OCI-LY7 (cell line): ENCODE results near the gene PCBP3. TPM values are rescaled to one million over a fixed set of nuclear protein-coding genes. Genes with fewer than 3 reads are reported as not detected.

Source experiments
- BruUV-seq: library from RNA; stranded (reverse); fragments of 400-500 nt; replicated peaks from 2 replicates; lab custom pipeline; 2021; lab: Mats Ljungman, UMichigan
- CTCF ChIA-PET: fragments of 300-600 bp; sonication (Branson Sonifier 250); formaldehyde crosslinking; loops from one replicate; lab custom pipeline; 2022; ENCODE audit warnings: antibody characterized with exemption; ENCODE audit not compliant: unreplicated experiment; lab: Charles Lee
- POLR2A ChIA-PET: fragments of 300-600 bp; sonication (Branson Sonifier 250); formaldehyde crosslinking; loops from one replicate; lab custom pipeline; 2022; ENCODE audit warnings: antibody characterized with exemption; lab: Charles Lee
- DNase-seq: peaks from one replicate; pipeline ENCODE4 v3.0.0-alpha.2; 2015; ENCODE audit warnings: low spot score
- H2AFZ ChIP-seq: fragments of 200-600 bp; sonication (generic), shearing (Covaris generic); 2 replicates; pipeline ENCODE4 v1.6.1; 2014; ENCODE audit warnings: mild to moderate bottlenecking, antibody characterized with exemption, low read length, moderate library complexity
- H3K27ac ChIP-seq: fragments of 200-600 bp; sonication (generic); 2 replicates; pipeline ENCODE4 v1.5.1; 2014; ENCODE audit warnings: mixed run types, low read depth, mild to moderate bottlenecking, moderate library complexity, low read length, inconsistent platforms; ENCODE audit not compliant: poor library complexity, severe bottlenecking
- H3K36me3 ChIP-seq: fragments of 200-600 bp; sonication (generic); 2 replicates; pipeline ENCODE4 v1.6.1; 2014; ENCODE audit warnings: mild to moderate bottlenecking, antibody characterized with exemption, low read length, moderate library complexity, mixed read lengths; ENCODE audit not compliant: insufficient read depth
- H3K4me1 ChIP-seq: fragments of 200-600 bp; sonication (generic); 2 replicates; pipeline ENCODE4 v1.5.1; 2014; ENCODE audit warnings: mild to moderate bottlenecking, low read length; ENCODE audit not compliant: insufficient read depth, poor library complexity, severe bottlenecking
- H3K4me2 ChIP-seq: fragments of 200-600 bp; sonication (generic); 2 replicates; pipeline ENCODE4 v1.6.1; 2014; ENCODE audit warnings: mild to moderate bottlenecking, low read length
- H3K4me3 ChIP-seq: fragments of 200-600 bp; sonication (generic); 2 replicates; pipeline ENCODE4 v1.5.1; 2014; ENCODE audit warnings: mild to moderate bottlenecking, low read depth, low read length; ENCODE audit not compliant: poor library complexity, severe bottlenecking
- H3K79me2 ChIP-seq: fragments of 200-600 bp; sonication (generic); 2 replicates; pipeline ENCODE4 v1.6.1; 2016; ENCODE audit warnings: low read depth, mild to moderate bottlenecking, low read length, moderate library complexity, mixed read lengths; ENCODE audit not compliant: insufficient read depth
- H3K9me2 ChIP-seq: fragments of 200-600 bp; sonication (generic); 2 replicates; pipeline ENCODE4 v1.6.1; 2016; ENCODE audit warnings: mild to moderate bottlenecking, low read length, mixed read lengths; ENCODE audit not compliant: insufficient read depth
- H3K9me3 ChIP-seq: fragments of 200-600 bp; sonication (generic); 2 replicates; pipeline ENCODE4 v1.6.1; 2014; ENCODE audit warnings: mild to moderate bottlenecking, mixed run types, low read length, mixed read lengths
- H4K20me1 ChIP-seq: fragments of 200-600 bp; sonication (generic); 2 replicates; pipeline ENCODE4 v1.6.1; 2014; ENCODE audit warnings: mild to moderate bottlenecking, antibody characterized with exemption, low read length, moderate library complexity, mixed read lengths; ENCODE audit not compliant: insufficient read depth
- EZH2phosphoT487 ChIP-seq: fragments of 200-600 bp; sonication (generic); IDR thresholded peaks from 2 replicates; pipeline ENCODE4 v1.6.1; 2018; ENCODE audit warnings: low read depth, borderline replicate concordance, mild to moderate bottlenecking, mixed run types, antibody characterized with exemption, low read length, moderate library complexity, mixed read lengths
- intact Hi-C: fragments of 100-400 bp; cut with micrococcal nuclease; formaldehyde crosslinking; loops from one replicate; pipeline ENCODE4 v1.10.0; 2022; ENCODE audit not compliant: unreplicated experiment
- total RNA-seq, 2 experiments: library from RNA; depleted of rRNA in 1 of 2; stranded (reverse); fragments of >200 nt in 1 of 2; shearing (Covaris generic) in 1 of 2; gene quantifications; 2 replicates each; pipeline ENCODE4 v1.2.3, GENCODE V29; 2014 to 2022
- TF ChIP-seq, protein P1 (sequence below): fragments of 200-600 bp; sonication (generic); conservative IDR thresholded peaks from 2 replicates; pipeline ENCODE4 v1.5.1; 2014; ENCODE audit warnings: mild to moderate bottlenecking, antibody characterized with exemption, low read length, moderate library complexity, mixed read lengths

Gene PCBP3
- total RNA-seq, 2 experiments from 2014 or later, result 0.61 TPM; not detected in 1

DNA sequence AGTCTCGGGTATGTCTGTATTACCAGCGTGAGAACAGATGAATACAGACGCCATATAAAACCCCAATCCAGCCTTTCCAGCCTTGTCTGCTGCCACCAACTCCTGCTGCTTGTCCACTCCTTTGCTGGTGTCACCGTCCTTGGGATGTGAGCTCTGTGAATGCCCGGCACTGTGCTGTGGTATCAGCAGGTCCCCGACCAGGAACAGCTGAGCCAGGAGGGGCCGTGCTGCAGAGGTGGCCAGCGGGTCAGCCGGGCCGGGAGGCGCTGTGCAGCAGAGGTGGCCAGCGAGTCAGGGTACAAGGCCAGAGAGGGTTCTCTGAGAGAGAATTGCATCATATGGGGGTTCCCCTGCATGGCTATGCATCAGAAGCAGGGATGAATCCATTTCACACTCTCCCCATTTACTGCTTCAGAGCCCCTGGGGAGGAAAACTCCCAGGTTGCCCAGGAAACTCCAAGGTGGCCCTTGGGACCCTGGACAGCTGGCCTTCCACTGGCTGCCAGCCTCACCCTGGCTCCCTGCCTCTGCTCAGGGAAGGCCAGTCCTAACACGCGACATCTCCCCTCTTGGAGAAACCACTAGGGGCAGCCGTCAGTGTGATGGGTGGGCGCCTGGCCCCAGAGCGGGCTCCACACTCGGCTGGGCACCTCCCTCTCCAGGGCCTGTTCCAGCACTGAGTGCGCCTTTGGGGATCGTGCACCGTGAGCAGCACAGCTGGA, 215.7 kb downstream of the PCBP3 start:
- POLR2A ChIA-PET, result no interaction called here
- H3K36me3 ChIP-seq, result no peaks in the 10 kb centered on the region
- H3K9me3 ChIP-seq, result no peaks in the 10 kb centered on the region
- BruUV-seq, result no TSS peak
- no peaks in the 10 kb centered on the region for H3K9me2 ChIP-seq
- H2AFZ ChIP-seq, result no peak overlapping the region
- CTCF ChIA-PET, result no interaction called here
- intact Hi-C loops, result no loop called here
- TF ChIP-seq EZH2phosphoT487, result no peak
- TF ChIP-seq, protein P1, sequence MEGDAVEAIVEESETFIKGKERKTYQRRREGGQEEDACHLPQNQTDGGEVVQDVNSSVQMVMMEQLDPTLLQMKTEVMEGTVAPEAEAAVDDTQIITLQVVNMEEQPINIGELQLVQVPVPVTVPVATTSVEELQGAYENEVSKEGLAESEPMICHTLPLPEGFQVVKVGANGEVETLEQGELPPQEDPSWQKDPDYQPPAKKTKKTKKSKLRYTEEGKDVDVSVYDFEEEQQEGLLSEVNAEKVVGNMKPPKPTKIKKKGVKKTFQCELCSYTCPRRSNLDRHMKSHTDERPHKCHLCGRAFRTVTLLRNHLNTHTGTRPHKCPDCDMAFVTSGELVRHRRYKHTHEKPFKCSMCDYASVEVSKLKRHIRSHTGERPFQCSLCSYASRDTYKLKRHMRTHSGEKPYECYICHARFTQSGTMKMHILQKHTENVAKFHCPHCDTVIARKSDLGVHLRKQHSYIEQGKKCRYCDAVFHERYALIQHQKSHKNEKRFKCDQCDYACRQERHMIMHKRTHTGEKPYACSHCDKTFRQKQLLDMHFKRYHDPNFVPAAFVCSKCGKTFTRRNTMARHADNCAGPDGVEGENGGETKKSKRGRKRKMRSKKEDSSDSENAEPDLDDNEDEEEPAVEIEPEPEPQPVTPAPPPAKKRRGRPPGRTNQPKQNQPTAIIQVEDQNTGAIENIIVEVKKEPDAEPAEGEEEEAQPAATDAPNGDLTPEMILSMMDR, result no peak
- H4K20me1 ChIP-seq, result no peaks in the 10 kb centered on the region
- H3K27ac ChIP-seq, result no peak overlapping the region
- no peak overlapping the region for H3K4me2 ChIP-seq
- no peak for DNase-seq
- H3K4me1 ChIP-seq, result no peaks in the 10 kb centered on the region
- no peak overlapping the region for H3K4me3 ChIP-seq
- H3K79me2 ChIP-seq, result no peaks in the 10 kb centered on the region

DNA sequence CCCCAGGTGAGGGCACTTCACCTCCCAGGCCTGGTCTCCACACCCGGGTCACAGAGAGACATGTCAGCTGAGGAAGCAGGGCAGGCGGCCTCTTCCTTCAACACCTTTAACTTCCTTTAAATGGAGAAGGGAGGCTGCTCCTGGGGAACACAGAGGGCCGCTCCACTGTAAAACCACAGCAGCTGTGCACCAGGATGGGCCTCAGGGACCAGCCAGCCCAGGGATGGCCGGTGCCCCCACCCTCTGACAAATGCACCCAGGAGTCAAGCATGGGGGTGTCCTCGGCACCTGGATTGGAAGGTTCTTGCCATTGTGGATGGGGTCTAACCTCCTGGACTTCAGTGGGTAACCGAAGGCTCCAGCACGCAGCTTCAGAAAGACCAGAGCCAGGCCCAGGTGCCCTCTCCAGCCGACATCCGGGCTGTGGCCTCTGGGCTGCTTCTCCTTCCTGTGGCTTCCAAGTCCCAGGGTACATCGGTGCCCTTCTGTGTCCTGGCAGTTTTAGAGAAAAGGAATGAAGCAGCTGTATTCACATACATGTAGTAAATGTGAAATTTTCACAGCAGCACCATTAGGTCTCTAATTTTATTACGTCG, 216.3 kb downstream of the PCBP3 start:
- CTCF ChIA-PET, result no interaction called here
- Histone ChIP-seq H3K4me3 (no peak overlapping the region), H2AFZ (no peak overlapping the region), H4K20me1 (no peaks in the 10 kb centered on the region), H3K9me2 (no peaks in the 10 kb centered on the region), H3K27ac (no peak overlapping the region), H3K4me2 (no peak overlapping the region), H3K79me2 (no peaks in the 10 kb centered on the region), H3K36me3 (no peaks in the 10 kb centered on the region), H3K9me3 (no peaks in the 10 kb centered on the region), H3K4me1 (no peaks in the 10 kb centered on the region)
- DNase-seq, result no peak
- no TSS peak for BruUV-seq
- POLR2A ChIA-PET, result no interaction called here
- TF ChIP-seq, protein P1, result no peak
- no peak for TF ChIP-seq EZH2phosphoT487
- intact Hi-C loops, result no loop called here
